ENCODE measurements around the gene DDN. TPM values are rescaled to one million over a fixed set of nuclear protein-coding genes. Genes with fewer than 3 reads are reported as not detected.

DDN gene
- total and polyA plus RNA-seq, 10 of the 15 experiments (the other 5 are each of a cell fraction or from before 2014, with no cell fraction given), result 0.10 to 13.4 (median 3.7) TPM

- TF ChIP-seq ZBTB40 (IDR thresholded peaks at IDR 0.05; ENCODE audit: borderline replicate concordance), result peak; percentile 76; the same call in 1 of the 2 replicates
- no peak for TF ChIP-seq FOXM1 (IDR thresholded peaks at IDR 0.05; ENCODE audit: low read depth, low read length)
- 0 out of 2 replicates have a peak, but pooled peaks have one; percentile 23 for TF ChIP-seq MEF2A (IDR thresholded peaks at IDR 0.05; ENCODE audit: insufficient read depth, low read depth, low read length)
- TF ChIP-seq PML (IDR thresholded peaks at IDR 0.05; ENCODE audit: low read length), result no peak
- peak; percentile 21; the same call in 1 of the 2 replicates for TF ChIP-seq RUNX3 (IDR thresholded peaks at IDR 0.05; ENCODE audit: low read length)
- TF ChIP-seq TAF1 (IDR thresholded peaks at IDR 0.05; ENCODE audit: borderline replicate concordance, low read depth, low read length), result peak; percentile 60; the same call in 1 of the 2 replicates
- TF ChIP-seq CHD2 (IDR thresholded peaks at IDR 0.05; ENCODE audit: borderline replicate concordance, low read depth, low read length), result peak; percentile 99
- TF ChIP-seq, protein P1, sequence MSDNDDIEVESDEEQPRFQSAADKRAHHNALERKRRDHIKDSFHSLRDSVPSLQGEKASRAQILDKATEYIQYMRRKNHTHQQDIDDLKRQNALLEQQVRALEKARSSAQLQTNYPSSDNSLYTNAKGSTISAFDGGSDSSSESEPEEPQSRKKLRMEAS (IDR thresholded peaks at IDR 0.05; ENCODE audit: low read depth, low read length), result 0 out of 2 replicates have a peak, but pooled peaks have one; percentile 15
- TF ChIP-seq TCF7 (IDR thresholded peaks at IDR 0.05; ENCODE audit: borderline replicate concordance), result no peak
- TF ChIP-seq MEF2B (IDR thresholded peaks at IDR 0.05; ENCODE audit: partially characterized antibody, poor library complexity, severe bottlenecking), result peak; percentile 38
- peak; percentile 93 for TF ChIP-seq BMI1 (IDR thresholded peaks at IDR 0.05; ENCODE audit: borderline replicate concordance)
- peak; percentile 100 for TF ChIP-seq CBFB (IDR thresholded peaks at IDR 0.05; ENCODE audit: low read depth)
- no peak for TF ChIP-seq RFX5 (IDR thresholded peaks at IDR 0.05; ENCODE audit: low read depth, low read length)
- TF ChIP-seq, protein P2, sequence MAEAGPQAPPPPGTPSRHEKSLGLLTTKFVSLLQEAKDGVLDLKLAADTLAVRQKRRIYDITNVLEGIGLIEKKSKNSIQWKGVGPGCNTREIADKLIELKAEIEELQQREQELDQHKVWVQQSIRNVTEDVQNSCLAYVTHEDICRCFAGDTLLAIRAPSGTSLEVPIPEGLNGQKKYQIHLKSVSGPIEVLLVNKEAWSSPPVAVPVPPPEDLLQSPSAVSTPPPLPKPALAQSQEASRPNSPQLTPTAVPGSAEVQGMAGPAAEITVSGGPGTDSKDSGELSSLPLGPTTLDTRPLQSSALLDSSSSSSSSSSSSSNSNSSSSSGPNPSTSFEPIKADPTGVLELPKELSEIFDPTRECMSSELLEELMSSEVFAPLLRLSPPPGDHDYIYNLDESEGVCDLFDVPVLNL (IDR thresholded peaks at IDR 0.05; ENCODE audit: low read depth, low read length), result no peak
- TF ChIP-seq GATAD2B (conservative IDR thresholded peaks at IDR 0.05; ENCODE audit: low read depth), result 0 out of 2 replicates have a peak, but pooled peaks have one; percentile 24
- TF ChIP-seq CREM (IDR thresholded peaks at IDR 0.05; ENCODE audit: low read depth), result no peak
- peak; percentile 87 for TF ChIP-seq MXI1 (IDR thresholded peaks at IDR 0.05; ENCODE audit: low read depth, low read length)
- TF ChIP-seq RBBP5 (conservative IDR thresholded peaks at IDR 0.05), result no peak
- peak; percentile 75 for TF ChIP-seq POLR2AphosphoS5 (IDR thresholded peaks at IDR 0.05; ENCODE audit: low read length)
- no peak for TF ChIP-seq ZNF217 (IDR thresholded peaks at IDR 0.05)
- TF ChIP-seq, protein P3, sequence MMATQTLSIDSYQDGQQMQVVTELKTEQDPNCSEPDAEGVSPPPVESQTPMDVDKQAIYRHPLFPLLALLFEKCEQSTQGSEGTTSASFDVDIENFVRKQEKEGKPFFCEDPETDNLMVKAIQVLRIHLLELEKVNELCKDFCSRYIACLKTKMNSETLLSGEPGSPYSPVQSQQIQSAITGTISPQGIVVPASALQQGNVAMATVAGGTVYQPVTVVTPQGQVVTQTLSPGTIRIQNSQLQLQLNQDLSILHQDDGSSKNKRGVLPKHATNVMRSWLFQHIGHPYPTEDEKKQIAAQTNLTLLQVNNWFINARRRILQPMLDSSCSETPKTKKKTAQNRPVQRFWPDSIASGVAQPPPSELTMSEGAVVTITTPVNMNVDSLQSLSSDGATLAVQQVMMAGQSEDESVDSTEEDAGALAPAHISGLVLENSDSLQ (IDR thresholded peaks at IDR 0.05), result peak; percentile 75
These were observed 41.8 kb downstream of the DDN start, which contains the start of gene ARF3 (continued) for GRCh38 chr12:48957141-48958048.

Data from GM12878 (cell line).